HG03575 (cell line): ENCODE results near the gene EIF2B4.
"Not testable (repeated sequence)": the region's sequence is repeated elsewhere in the genome, so short reads cannot be mapped to it uniquely, and the experiment has no call there.

Experiments used
- ATAC-seq: cut with Tn5 transposase; IDR thresholded peaks from one replicate; pipeline ENCODE4 v1.9.1; 2021; ENCODE audit not compliant: unreplicated experiment, insufficient number of reproducible peaks, low FRiP score; ENCODE audit errors: extremely low read depth

Gene EIF2B4

DNA sequence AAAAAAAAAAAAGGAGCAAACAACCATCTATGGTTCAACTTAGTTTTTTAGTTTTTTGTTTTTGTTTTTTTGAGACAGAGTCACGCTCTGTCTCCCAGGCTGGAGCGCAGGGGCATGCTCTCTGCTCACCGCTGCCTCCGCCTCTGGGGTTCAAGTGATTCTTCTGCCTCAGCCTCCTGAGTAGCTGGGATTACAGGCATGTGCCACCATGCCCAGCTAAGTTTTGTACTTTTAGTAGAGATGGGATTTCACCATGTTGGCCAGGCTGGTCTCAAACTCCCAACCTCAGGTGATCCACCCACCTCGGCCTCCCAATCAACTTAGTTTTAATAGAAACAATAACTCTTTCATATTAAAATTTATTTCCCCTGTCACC, 16.8 kb downstream of the EIF2B4 start:
- not testable (repeated sequence) for ATAC-seq

DNA sequence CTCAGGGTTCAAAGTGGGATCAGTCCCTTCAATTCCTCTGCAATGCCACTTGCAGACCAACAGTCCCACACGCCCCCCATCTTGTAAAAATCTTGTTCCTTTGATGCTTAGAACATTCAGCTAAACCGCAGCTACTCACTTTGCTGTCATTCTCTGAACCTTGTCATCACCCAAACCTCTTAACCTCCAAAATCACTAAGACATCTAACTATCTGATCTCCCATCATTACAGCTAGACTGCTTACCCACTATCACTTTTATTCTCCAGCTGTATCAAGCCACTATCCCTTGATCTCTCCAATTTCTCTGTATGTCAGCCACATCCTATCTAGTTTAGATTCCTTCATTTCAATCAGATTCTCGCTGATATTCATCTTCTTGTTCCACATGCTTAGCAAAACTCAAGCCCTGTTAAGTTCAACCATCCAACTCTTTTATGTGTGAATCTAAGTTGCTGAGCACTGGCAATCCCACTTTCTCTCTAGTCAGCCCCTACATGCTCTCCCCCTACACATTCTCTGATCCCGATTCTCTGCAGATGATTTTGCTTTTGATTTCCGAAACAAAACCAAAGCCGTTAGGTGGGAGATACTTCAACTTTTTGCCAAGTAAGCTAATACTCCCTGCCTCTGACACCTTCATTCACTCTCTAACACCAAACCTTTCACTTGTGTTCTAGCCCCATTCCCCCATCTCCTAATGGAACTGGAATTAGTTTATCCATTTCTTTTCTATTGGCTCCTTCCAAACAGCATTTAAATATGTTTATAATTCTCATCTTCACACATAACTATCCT, 18.1 kb downstream of the EIF2B4 start:
- ATAC-seq = no peak

DNA sequence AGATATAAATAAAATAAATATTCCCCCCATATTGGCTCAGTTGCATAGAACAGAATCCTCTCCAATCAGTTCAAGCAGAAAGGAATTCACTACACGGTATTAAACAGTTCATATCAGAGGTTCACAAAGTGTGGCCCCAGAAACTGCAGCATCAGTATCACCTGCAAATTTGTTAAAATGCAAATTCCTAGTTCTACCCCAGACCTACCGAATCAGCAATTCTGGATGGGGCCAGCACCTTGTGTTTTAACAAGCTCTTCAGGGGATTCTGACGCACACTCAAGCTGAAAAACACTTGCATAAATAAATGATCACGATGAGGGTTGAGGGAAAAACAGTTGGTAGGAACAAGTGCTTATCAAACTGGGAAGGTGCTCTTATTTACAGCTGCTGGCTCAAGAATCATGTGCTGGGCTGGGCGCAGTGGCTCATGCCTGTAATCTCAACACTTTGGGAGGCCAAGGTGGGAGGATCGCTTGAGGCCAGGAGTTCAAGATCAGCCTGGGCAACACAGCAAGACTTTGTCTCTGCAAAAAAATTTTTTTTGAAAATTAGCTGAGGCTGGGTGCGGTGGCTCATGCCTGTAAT, 19.9 kb downstream of the EIF2B4 start:
- no peak for ATAC-seq

GRCh38 chr2:27347641-27348040, 22.5 kb downstream of the EIF2B4 start:
- no peak for ATAC-seq

- no peak for ATAC-seq
Observed at GRCh38 chr2:27336173-27336572, 34.0 kb downstream of the EIF2B4 start.

DNA sequence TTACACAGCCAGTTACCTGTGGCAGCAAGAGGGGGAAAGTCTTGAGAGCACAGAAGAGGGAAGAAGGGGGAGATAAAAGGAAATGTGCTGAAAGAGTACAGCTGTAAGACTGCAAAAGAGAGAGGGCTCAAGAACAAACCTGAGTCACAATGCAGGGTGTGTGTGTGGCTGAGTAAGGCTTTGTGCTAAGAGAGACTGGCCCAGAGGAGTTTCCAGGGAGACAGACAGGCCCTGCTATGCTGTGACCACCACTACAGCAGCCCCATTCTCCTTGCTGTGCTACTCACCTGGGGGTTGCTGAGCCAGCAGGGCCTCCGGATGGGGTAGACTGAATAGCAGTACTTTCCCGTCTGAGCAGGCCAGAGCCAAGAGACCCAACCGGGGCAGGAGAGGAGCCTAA, 34.8 kb downstream of the EIF2B4 start:
- ATAC-seq = no peak

GRCh38 chr2:27324720-27325119, 45.4 kb downstream of the EIF2B4 start:
- no peak for ATAC-seq

GRCh38 chr2:27323596-27324285, 46.4 kb downstream of the EIF2B4 start:
- no peak for ATAC-seq

- no peak for ATAC-seq
Observed at GRCh38 chr2:27322766-27323595, 47.2 kb downstream of the EIF2B4 start, which contains the start of gene MPV17. MPV17 (minus strand) TSS chr2:27323097; CDS start chr2:27322517, 580 bp downstream.

GRCh38 chr2:27322301-27322765, 47.8 kb downstream of the EIF2B4 start:
- ATAC-seq = no peak

DNA sequence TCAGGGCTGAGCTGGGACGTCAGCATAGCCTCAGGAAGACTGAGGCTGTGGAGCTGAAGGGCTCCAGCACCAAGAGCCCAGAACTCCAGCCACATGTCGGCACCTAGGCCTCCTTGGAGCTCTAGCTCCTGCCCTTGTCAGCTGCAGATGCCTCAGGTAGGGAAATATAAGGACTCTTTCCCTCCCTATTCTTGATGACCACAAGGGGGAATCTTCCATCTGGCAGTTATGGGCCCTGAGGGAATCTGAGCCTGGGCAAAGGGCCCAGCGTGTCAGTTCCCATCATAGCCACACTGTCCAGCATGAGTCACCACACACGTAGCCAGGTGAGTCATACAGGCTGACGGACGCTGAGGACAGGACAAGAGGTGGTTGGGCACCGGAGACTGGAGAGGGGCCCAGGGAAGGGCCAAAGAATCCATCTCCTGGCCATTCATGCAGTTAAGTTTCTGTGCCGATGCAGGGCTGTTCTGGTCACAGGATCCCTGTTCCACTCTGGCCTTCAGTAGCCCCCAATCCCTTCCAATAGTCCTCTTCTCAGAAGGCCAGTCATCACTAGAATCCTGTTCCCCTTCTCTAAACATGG, 49.1 kb downstream of the EIF2B4 start:
- ATAC-seq = no peak

GRCh38 chr2:27319839-27320238, 50.3 kb downstream of the EIF2B4 start:
- ATAC-seq = not testable (repeated sequence)

DNA sequence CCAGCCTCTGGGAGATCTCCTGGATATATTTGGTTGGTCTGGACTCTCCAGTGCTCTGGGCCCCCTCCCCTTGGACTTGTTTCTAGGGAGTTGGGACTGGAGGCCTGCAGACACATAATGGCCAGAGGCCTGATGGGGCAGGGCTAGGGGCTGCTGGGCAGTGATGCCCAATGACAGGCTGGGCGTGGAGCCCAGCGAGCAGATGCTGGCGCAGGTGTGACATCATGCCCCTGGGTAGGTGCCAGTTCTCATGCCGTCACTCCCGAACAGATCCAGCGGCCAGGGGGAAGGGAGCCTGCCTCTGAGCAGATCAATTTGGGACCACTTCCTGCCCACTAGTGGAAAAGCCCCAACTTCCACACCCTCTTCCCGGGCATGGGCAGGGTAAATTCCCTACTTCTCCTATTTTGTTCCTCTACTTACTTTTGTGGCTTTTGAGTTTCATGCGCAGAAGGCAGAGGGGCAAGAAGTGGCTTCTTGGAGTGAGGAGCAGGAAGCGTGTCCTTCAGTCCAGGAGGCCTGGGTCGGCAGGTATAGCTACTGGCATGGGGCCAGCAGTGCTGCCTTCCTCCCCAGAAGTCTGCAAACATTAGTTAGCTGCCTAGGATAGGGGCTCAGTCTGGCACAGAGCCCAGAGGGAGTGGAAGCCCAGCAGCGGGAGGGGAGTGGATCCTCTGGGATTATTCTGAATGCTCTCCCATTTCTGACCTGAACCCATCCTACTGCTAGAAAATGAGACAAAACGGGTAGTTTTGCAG, 53.3 kb downstream of the EIF2B4 start:
- ATAC-seq = no peak

GRCh38 chr2:27315122-27315521, 55.0 kb downstream of the EIF2B4 start:
- ATAC-seq = no peak

DNA sequence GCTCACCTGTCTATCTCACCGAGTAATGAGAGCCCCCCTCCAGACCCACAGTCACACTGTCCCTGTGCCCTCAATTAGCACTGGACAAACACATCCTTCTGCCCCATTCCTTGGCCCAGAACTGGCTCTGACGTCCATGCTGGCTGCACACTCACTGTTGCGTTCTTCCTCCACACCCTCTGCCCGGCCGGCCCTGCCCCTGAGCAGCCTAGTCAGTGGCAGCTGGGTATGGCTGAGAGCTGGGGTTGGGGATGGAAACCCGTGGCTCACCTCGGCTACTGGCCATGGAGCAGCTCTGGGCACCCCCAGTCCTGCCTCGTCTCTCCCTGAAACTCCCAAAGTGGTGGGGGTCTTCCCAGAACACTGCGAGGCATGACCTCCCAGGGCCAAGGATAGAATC, 55.4 kb downstream of the EIF2B4 start:
- ATAC-seq = no peak
